GM18867 (cell line): Measurements from ENCODE around the gene CCL16.
"Not testable (repeated sequence)": the region's sequence is repeated elsewhere in the genome, so short reads cannot be mapped to it uniquely, and the experiment has no call there.

ENCODE experiments used
- ATAC-seq: cut with Tn5 transposase; IDR thresholded peaks from one replicate; pipeline ENCODE4 v1.9.1; 2021; ENCODE audit warnings: mild to moderate bottlenecking, moderate library complexity; ENCODE audit not compliant: unreplicated experiment

The CCL16 gene

DNA sequence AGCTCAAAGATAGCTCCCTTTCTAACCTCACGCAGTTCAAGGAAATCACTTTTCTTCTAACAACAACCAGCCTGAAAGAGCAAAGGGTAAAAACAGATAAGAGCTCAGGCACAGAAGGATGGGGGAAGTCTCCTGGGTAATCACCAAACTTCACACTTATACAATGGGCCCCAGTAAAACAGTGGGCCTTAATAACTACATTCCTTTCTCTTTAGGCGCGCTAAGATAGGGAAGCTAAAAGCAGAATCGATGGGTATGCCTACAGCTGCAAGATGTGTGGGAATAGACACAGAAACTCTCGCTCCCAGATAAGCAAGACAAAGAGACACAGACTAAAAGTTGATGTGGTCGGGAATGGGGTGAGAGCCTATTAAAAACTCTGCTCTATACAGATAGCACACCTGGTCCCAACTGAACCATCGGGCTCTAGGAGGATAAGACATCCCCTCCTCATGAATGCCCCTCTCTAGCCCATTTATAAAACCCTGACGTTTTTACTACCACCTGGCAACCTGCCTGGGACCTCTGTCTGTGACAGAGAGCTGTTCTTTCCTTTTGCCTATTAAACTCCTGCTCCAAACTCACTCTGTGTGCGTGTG lies 38.6 kb downstream of the CCL16 start:
- no peak for ATAC-seq

DNA sequence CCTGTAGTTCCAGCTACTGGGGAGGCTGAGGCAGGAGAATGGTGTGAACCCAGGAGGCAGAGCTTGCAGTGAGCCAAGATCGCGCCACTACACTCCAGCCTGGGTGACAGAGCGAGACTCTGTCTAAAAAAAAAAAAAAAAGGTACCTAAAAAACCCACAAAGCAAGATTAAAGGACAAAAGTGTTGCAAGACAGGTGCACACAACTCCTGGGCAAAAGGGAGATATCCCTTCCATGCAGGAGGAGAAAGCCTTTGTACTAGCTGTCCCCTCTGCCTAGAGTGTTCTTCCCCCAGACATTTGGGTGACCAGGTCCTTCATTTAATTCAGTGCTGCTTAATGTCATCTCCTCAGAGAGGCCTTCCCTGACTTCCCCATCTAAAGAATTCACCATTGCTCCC lies 42.8 kb downstream of the CCL16 start:
- not testable (repeated sequence) for ATAC-seq

DNA sequence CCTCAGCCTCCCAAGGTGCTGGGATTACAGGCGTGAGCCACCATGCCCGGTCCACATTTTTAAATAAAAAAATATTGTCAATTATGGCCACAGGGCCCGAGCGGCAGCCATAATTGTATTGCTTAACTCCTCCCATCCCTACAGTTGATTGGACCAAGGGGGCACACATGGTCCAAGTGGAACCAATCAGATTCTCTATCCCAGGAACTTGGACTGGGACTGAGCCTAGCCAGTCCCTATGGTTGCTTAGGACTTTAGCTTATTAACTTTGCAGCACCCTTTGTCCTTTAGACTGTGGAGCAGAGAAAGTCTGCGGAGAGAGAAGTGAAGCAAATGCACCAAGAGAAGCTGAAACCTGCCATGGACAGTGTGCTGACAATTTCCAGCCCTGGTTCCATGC lies 45.2 kb downstream of the CCL16 start:
- ATAC-seq: no peak

DNA sequence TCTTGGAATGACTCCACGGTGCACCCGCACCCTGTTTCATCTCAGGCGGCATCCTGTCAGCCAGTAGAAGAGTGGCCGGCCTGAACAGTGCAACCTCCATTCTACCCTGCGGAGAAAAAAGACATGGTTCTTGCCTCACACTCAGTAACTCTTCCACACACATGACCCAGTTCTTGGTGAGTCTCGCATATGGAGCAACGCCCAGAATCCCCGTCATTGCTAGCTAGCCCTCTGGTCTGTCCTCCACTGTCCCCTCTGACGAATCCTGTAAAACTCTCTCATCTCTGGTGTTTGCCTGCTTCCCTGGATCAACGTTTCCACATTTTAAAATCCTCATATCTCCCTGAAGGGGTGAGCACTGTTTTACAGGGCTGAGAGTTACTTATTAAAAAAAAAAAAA lies 46.5 kb downstream of the CCL16 start:
- no peak for ATAC-seq

GRCh38 chr17:35932586-35932985 lies 48.7 kb downstream of the CCL16 start:
- no peak for ATAC-seq

- no peak for ATAC-seq
Measured at GRCh38 chr17:35931794-35932425, 49.4 kb downstream of the CCL16 start.

DNA sequence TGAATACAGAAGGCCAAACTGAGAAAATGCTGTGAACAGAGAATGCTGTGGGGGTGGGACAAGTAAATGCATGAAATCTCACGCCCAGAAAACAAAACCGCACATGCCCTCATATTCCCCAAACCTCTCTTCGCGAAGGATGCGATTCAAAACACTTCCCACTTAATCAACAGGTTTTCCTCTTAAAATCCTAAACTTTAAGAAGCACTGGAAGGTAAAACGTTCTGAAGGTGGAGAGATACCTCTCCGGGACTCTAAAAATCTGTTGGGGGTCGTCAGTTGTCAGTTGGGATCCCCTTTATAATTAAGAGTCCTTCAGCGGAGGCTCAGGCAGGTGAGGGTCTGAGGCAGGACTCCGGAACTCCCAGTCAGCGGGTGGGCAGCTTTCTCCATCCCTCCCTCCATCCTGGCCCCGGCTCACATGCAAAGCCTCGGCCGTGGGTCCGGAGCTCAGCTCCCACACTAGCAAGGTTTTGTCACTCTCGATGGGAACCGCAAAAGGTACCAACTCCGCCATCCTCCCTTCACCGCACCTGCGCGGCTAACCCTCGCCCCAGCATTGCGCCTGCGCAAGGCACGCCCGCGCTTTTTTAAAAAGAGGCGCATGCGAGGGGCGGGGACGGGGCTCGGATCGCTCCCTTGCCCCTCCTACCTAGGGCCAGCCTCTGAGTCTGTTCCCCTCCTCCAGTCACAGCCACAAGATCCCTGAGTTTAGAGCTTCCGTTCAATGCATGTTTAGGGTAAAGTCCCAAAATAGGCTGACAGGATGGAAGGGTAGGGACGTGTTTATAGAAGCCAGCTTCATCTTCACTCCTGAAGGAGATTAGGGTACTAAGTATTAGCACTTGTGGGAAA lies 50.9 kb downstream of the CCL16 start, which contains the start of gene RDM1:
TSS of gene RDM1 (minus strand) at position 563 of the 855 bp plus-strand sequence. CDS start at position 517, 46 bp downstream.
- peak; percentile 78 for ATAC-seq

DNA sequence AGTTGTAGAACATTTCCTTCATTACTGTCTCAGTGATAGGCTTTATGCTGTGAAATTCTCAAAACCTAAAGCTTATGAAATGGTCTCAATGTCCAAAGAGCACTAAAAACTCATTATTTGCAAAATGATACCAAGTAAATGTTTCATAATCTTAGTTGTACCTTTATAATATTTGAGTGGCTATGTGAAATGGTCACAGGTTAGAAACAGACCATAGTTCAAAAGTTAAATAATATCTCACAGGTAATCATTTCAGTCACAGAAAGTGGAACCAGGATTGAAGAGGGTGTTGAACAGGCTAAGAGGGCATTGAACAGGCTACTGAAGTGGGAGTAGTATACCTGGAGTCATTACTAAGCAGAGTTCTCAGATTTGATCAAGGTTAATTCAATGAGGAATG lies 53.6 kb downstream of the CCL16 start:
- no peak for ATAC-seq
